ENCODE measurements around the gene TFG. TPM values are rescaled to one million over a fixed set of nuclear protein-coding genes. Genes with fewer than 3 reads are reported as not detected.
"Not testable (repeated sequence)": the region's sequence is repeated elsewhere in the genome, so short reads cannot be mapped to it uniquely, and the experiment has no call there.

TFG gene
- total RNA-seq = 56.1 and 59.4 TPM in 2 replicates

DNA sequence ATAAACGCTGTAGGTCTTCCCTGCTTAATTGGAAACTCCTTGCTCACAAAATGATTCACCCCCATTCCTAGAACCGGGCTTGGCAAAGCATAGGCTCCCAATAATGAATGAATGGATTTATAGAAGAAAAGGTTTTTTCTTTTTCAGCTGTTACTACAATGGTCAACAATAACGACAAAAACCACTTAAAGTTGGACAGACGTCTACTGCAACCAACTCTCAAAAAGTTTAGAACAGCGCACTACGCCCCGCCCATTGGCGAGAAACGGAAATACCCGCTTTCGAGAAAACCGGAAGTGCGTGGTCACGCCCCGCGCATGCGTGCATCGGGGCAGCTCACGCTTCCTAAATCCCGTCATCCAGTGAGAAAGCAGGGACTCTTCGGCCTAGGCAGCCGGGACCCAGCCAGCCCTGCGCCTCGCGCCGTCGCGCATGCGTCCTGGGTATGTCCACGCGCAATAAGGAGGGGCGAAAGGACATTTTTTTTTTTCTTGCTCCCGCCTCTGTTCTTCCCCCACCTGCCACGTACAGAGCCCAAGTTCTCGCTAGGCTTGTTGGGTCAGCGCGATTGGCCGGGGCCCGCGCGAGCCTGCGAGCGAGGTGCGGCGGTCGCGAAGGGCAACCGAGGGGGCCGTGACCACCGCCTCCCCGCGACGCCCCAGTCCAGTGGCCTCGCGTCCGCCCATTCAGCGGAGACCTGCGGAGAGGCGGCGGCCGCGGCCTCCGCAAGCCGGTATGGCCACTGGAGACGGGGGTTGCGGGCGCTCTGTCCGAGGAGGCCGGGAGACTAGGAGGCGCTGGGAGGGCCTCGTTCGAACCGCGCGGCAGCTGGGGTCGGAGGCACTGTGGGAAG lies at the start of gene TFG:
TFG (plus strand) TSS at position 506 of the 853 bp plus-strand sequence. CDS start 4,192 bp downstream, outside the sequence.
- intact Hi-C loops (cut with micrococcal nuclease) = loop anchor here (1.0 to 10.0 kb wide), 6 partner anchors 214 to 892 kb away; partner anchors contain the start of genes CMSS1, LNP1, NIT2 and PCNP

GRCh38 chr3:100661294-100661693 lies 48.0 kb upstream of the TFG start:
- intact Hi-C loops (cut with micrococcal nuclease) = loop anchor here (10.0 kb wide), 1 partner anchor 256 kb away; the partner anchor contains the start of genes LNP1 and TOMM70

DNA sequence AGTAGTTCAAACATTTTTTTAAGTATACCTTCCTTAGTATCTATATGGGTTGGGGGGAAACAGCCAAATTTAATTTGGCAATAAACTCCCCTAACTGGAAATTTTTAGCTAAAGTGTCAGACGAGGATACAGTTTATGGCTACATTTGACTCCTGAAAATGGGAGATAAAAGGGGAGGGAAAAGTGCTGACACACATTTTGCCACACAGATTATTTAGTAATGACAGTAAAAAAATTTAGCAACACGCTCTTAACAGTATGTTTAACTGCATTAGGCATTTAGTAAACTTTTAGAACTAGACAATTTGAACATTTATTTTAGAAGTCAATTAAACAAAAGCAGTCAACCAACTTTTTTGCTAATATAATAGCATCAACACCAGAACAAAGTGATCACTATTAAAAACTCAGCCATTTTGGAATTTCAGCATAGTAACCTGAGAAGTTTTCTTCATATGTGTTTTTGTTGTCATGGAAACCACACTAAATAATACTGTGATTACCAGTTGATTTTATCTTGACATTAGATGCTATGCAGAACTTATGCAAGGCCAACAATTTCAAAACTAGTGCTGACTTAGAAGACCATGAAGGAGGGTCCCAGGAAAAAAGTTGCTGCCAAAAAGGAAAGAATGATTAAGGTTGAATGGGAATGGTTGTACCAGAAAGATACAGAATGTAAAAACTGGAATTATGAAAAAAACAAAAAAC lies 47.0 kb upstream of the TFG start:
- intact Hi-C loops (cut with micrococcal nuclease) = loop anchor here (10.0 kb wide), 1 partner anchor 257 kb away; the partner anchor contains the start of genes LNP1 and TOMM70

DNA sequence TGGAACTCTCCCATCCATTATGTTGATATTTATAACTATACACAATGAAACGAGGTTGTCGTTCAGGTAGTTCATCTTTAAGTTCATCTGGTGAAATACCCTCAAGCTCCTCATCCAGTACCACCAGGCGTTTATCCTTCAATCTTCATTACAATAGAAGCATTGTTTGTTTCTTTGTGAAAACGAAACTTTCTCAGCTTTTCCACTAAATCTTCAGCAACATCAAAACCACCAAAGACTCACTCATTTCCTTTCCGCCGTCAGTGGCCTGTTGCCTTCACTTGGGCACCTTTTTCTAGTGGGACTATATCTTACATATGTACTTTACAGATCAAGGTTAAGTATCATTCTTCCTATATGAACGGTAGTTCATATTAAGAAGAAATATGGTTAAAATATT lies 44.1 kb upstream of the TFG start:
- intact Hi-C loops (cut with micrococcal nuclease) = loop anchor here (1.0 to 10.0 kb wide), 3 partner anchors 14 to 260 kb away; partner anchors contain the start of genes LNP1 and TOMM70

DNA sequence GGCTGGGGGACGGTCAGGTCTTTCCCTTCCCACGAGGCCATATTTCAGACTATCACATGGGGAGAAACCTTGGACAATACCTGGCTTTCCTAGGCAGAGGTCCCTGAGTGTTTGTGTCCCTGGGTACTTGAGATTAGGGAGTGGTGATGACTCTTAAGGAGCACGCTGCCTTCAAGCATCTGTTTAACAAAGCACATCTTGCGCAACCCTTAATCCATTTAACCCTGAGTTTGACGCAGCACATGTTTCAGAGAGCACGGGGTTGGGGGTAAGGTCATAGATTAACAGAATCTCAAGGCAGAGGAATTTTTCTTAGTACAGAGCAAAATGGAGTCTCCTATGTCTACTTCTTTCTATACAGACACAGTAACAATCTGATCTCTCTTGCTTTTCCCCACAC lies 42.6 kb upstream of the TFG start:
- intact Hi-C loops (cut with micrococcal nuclease) = loop anchor here (10.0 kb wide), 1 partner anchor 262 kb away; the partner anchor contains the start of genes LNP1 and TOMM70

- intact Hi-C loops (cut with micrococcal nuclease) = loop anchor here (10.0 kb wide), 1 partner anchor 263 kb away; the partner anchor contains the start of genes LNP1 and TOMM70
Observed at GRCh38 chr3:100667316-100667715, 42.0 kb upstream of the TFG start.

DNA sequence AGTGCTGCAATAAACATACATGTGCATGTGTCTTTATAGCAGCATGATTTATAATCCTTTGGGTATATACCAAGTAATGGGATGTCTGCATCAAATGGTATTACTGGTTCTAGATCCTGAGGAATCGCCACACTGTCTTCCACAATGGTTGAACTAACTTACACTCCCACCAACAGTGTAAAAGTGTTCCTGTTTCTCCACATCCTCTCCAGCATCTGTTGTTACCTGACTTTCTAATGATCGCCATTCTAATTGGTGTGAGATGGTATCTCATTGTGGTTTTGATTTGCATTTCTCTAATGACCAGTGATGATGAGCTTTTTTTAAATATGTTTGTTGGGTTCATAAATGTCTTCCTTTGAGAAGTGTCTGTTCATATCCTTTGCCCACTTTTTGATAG lies 38.3 kb upstream of the TFG start:
- intact Hi-C loops (cut with micrococcal nuclease) = not testable (repeated sequence)

DNA sequence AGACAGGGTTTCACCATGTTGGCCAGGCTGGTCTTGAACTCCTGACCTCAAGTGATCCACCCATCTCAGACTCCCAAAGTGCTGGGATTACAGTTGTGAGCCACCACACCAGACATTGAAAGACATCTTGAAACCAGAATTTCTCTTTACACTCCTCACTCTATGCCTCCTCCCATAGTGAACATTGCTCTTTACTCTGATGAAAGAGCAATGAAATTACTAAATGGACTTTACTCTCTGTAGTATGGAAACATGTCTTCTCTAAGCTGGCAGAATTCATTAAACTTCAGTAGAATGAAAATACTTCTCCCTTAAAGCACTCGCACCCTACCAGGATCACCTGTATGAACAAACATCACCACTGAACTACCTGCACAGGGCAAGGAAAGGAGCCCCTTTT lies 27.8 kb upstream of the TFG start:
- intact Hi-C loops (cut with micrococcal nuclease) = no loop called here

DNA sequence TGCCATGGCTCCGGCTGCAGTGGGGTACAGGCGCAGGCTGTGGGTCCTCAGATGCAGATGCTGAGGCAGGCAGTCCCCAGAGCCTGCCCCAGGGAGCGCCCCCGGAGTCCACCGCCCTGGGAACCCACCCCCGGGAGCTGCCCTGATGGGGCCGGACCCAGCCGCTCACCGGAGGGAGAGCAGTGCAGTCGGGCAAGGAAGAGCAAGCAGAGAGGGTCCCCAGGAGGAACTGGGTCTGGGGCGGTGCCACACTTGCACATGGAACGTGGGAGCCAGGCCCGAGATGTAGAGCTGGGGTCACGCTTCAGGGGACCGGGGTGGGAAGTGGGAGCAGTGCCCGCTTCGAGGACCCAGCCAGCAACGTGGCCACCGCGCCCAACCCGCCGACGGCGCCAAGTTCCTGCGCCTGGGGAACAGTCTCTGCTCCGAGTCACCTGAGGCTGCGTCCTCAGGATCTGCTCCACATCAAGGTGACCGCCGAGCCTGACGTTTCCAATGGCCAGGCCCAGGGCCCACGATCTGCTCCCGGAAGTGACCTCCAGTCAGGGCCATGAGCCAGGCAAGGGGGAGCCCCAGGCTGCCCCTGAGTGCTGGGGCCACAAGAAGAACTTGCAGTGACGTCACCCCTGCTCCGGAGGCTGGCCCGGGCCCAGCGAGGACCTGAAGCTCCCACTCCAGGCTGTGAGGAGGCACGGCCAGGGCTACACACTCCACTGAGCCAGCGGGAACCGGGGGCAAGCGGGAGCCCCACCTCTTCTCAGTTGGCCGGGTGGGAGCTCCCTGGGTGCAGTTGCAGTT lies 27.0 kb upstream of the TFG start:
- intact Hi-C loops (cut with micrococcal nuclease) = no loop called here

DNA sequence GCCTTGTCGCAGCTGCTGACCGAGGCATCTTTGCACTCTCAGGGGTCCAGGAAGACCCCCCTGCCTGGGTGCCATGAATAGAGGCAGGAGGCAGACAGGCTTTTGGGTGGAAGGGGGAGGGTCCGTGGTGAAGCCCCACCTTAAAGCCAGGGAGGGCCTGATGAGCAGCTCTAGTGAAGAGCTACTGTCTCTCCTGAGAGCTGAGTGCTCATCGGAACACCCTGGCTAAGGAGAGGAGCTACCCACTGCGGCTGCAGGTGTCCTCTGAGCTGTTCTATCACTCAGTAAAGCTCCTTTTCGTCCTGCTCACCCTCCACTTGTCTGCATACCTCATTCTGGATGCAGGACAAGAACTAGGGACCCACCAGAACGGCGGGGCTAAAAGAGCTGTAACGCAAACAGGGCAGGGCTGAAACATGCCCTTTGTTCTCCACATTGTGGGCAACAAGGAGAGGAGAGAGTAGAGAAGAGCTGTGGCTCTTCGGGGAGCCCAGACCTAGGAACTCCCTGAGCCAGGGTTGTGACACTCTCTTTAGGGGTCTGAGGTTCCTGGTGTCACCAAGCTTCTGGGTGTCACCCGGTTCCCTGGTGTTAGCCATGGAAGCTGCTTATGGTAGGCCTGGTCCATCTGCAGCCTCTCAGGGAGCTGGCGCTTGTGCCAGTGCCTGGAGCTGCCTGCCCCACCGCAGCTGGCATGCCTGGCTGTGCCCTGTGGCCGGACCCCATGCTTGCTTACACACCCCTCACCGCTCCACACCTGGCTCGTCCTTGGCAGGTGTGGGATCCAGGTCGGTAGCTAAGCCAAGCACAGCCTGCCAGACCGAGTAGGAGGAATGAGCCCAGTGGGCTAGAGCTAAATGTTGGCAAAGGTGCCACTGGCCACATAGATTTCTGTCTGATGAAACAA lies 26.2 kb upstream of the TFG start:
- intact Hi-C loops (cut with micrococcal nuclease) = no loop called here

- intact Hi-C loops (cut with micrococcal nuclease) = no loop called here
Observed at GRCh38 chr3:100693225-100693624, 16.1 kb upstream of the TFG start.

DNA sequence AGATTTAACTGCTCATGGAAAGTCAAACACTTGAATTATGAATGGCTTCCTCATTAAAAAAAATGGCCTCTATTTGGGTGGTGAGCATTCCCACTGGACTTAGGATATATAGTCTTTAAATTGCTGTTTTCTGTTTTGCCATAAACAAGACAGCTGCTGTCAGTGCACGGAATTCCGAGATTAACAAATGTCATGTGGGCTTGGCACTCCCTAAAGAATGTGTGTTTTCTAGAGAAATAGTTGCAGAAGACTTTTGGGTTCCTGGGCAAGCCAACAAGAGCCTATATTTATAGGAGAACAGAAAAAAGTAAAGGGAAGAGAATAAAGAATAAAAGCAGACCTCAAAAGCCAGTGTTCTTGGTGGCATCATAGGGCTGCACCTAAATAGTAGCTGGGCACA lies 13.6 kb upstream of the TFG start:
- intact Hi-C loops (cut with micrococcal nuclease) = no loop called here

- intact Hi-C loops (cut with micrococcal nuclease) = no loop called here
Observed at GRCh38 chr3:100696161-100696560, 13.1 kb upstream of the TFG start.

DNA sequence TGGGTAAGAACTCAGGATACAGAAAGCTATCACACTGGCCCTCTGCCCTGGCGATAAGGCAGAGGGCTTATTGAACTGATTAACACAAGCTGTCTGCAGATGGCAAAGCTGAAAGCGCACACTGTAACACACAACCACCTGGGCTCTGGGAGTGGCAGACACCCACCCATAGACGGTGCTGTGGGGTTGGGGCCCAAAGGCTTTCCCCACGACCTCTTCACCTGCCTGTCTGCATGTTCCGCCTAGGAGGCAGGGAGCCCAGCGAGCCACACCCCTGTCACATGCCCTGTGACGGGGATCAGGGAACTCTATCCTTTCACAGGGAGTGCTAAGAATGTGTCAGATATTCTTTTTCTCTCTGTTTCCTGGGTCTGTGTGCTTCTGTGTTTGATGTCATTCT lies 12.1 kb upstream of the TFG start:
- intact Hi-C loops (cut with micrococcal nuclease) = no loop called here

DNA sequence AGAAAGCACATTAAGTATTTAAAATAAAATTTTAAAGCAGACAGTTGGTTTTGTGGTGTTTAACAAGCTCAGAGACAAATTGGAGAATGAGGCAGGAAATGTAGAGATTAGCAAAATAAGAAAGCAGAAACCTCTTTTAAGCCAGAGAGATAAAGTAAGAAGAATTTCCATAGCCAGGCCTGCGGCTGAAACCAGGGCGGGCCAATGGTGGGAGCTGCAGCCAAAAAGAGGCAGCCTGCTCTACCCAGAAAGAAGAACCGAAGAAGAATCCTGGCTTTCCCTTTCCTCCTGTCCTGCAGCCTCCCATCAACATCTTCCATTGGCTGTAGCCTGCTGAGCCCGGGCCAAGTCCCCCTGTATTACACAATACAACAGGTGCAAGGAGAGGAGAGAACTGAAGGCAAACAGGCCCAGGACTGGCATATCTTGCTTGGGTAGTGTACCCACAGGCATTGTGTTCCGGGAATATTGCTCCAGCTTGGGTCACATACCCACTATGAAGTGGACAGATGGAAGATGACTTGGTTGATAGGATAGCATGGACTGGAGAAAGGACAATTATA lies 11.5 kb upstream of the TFG start:
- intact Hi-C loops (cut with micrococcal nuclease) = no loop called here

DNA sequence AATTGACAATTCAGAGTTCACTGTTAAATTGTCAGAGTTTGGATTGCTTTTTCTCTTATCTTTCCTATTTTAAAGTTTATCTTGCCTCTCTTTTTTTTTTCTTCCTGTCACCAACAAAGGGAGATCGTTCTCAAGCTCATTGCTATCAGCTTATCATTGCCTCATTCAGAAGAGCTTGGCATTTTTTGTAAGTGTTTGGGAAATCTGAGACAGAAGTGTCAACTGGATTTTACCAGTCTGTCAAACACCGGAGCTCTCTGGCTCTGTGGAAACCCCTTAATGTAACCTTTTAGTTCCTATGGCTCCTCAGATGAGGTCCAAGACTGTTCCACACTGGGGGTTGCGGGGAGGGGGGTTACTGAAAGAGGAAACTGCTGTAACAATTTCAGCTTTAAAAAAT lies 10.6 kb upstream of the TFG start:
- intact Hi-C loops (cut with micrococcal nuclease) = no loop called here

- intact Hi-C loops (cut with micrococcal nuclease) = loop anchor here (10.0 kb wide), 1 partner anchor 206 kb away; the partner anchor contains the start of gene TMEM45A
Observed at GRCh38 chr3:100700708-100701107, 8.6 kb upstream of the TFG start.

DNA sequence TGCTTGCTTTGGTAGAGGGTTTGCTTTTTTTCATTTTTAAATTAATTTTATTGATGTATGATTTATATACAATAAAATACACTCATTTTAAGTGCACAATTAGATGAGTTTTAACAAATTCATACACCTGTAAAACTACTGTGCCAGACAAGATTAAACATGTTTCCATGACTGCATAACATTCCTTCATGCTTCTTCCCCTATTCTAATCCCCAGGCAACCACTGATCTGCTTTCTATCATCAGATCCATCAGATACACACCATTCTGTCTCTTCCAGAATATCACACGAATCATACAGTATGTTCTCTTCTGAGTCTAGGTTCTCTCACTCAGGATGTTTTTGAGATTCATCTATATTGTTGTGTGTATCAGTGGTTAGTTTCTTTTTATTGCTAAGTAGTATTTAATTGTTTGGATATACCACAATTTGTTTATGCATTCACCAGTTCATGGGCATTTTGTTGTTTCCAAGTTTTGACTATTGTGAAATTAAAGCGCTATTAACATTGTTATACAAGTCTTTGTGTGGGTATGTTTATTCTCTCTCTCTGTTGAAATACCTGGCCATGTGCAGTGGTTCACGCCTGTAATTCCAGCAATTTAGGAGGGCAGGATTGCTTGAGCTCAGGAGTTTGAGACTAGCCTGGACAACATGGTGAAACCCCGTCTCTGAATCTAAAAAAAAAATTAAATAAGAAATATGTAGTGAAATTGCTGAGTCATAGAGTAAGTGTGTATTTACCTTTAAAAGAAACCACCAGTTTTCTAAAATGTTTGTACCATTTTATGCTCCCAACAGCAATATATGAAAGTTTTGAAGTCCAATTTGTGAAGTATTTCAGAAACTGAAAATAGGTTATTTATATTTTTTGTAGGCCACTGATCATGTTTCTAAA lies 7.0 kb upstream of the TFG start:
- intact Hi-C loops (cut with micrococcal nuclease) = loop anchor here (10.0 kb wide), 1 partner anchor 208 kb away; the partner anchor contains the start of gene TMEM45A

DNA sequence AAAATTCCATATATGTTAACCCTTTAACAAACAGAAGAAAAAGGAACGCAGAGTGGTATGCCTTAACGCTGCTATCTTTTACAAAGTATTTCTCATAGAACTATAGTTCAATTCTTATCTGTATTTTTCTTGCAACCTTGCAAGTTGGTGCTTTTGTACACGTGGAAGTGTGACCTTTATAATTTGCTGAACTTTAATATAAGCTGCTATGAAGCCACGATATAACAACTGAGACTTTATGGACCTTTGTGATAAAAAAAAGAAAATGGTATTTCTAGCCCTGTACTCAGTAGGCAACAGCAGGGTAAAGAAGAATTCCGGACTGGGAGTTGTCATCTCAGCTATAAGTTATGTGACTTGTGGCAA lies 6.3 kb upstream of the TFG start:
- intact Hi-C loops (cut with micrococcal nuclease) = loop anchor here (10.0 kb wide), 1 partner anchor 208 kb away; the partner anchor contains the start of gene TMEM45A

Data from T-helper 2 cell treated with Interferon-gamma antibody and Interleukin-4, amounts not matched to agents 100 ng/mL and 5 ng/mL, for 36 hours (primary cell).